ENCODE results near the gene ZFR. TPM values are rescaled to one million over a fixed set of nuclear protein-coding genes. Genes with fewer than 3 reads are reported as not detected.

The ZFR gene
- total RNA-seq, 1 donor from 2014 or later: 80.8 TPM

DNA sequence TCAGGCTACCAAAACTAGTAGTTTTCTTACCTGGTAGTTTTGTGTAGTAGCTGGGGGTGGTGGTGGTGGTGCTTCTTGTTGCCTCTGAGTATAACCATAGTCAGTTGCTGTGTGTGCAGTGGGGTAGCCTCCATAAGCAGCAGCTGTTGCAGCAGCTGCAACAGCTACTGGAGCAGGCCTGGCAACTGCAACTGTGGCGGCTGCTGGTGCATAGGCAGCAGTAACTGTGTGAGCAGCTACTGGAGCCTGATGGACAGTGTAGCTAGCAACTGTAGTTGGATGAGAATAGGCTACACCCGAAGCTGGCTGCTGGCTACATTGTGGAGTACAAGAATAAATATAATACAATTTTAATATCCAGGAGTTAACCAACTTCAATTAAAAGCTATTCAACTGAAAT, 24.7 kb downstream of the ZFR start:
- DNase-seq (ENCODE audit: extremely low spot score in 2 of 2): no peak
- Histone ChIP-seq H3K36me3 (peaks cover 0 to 28% of the 10 kb centered on the region in 2 donors), H3K27me3 (no peaks in the 10 kb centered on the region), H3K4me3 (no peak overlapping the region), H3K9me3 (no peaks in the 10 kb centered on the region), H3K27ac (no peak overlapping the region), H3K4me1 (peaks cover 42% of the 10 kb centered on the region)
- intact Hi-C loops (cut with DNase I): no loop called here
- TF ChIP-seq POLR2A (IDR thresholded peaks at IDR 0.05) (no peak), POLR2AphosphoS5 (IDR thresholded peaks at IDR 0.05; ENCODE audit: insufficient read depth in 1 of 2, low read depth in 1 of 2) (no peak)
- TF ChIP-seq, protein P1, sequence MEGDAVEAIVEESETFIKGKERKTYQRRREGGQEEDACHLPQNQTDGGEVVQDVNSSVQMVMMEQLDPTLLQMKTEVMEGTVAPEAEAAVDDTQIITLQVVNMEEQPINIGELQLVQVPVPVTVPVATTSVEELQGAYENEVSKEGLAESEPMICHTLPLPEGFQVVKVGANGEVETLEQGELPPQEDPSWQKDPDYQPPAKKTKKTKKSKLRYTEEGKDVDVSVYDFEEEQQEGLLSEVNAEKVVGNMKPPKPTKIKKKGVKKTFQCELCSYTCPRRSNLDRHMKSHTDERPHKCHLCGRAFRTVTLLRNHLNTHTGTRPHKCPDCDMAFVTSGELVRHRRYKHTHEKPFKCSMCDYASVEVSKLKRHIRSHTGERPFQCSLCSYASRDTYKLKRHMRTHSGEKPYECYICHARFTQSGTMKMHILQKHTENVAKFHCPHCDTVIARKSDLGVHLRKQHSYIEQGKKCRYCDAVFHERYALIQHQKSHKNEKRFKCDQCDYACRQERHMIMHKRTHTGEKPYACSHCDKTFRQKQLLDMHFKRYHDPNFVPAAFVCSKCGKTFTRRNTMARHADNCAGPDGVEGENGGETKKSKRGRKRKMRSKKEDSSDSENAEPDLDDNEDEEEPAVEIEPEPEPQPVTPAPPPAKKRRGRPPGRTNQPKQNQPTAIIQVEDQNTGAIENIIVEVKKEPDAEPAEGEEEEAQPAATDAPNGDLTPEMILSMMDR (IDR thresholded peaks at IDR 0.05): no peak

DNA sequence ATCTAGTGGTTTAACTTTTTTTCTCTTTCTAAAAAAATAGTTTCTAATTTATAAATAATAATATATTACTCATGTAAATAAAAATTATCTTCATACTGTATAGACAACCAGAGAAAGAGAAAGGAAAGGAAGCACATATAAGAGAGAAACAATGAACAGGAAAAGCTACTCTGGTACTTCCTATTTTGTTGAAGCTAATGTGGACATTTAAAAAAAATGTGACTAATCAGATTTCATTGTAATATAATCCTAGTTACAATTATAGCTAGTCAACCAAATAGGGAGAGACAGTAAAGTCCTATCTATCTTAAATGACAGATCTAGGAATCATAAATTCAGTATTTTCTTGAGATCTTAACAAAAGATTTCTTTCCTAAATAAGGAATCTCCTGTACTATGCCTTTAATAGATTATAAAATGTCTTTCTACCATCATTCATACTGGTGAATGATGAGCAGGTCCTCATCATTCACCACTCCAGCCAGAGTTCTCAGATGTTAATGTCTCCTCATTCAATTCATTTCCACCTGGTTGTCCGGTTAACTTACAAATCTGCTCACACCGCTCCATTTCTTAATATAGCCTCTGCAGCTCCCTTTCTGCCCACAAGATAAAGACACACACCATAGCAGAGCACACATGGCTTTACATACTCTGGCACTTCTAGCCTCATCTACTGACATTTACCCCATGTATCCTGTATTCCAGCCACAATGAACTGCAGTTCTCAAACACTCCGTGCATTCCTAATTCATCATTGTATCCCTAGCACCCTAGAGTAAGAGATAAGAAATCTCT, 30.9 kb downstream of the ZFR start:
- Histone ChIP-seq H3K27ac (no peak overlapping the region), H3K36me3 (peaks cover 0 to 42% of the 10 kb centered on the region in 2 donors), H3K9me3 (no peaks in the 10 kb centered on the region), H3K4me1 (no peaks in the 10 kb centered on the region), H3K4me3 (no peak overlapping the region), H3K27me3 (no peaks in the 10 kb centered on the region)
- TF ChIP-seq, protein P1 (IDR thresholded peaks at IDR 0.05): no peak
- no peak for TF ChIP-seq POLR2A (IDR thresholded peaks at IDR 0.05)
- intact Hi-C loops (cut with DNase I): no loop called here
- DNase-seq (ENCODE audit: extremely low spot score in 2 of 2): no peak

DNA sequence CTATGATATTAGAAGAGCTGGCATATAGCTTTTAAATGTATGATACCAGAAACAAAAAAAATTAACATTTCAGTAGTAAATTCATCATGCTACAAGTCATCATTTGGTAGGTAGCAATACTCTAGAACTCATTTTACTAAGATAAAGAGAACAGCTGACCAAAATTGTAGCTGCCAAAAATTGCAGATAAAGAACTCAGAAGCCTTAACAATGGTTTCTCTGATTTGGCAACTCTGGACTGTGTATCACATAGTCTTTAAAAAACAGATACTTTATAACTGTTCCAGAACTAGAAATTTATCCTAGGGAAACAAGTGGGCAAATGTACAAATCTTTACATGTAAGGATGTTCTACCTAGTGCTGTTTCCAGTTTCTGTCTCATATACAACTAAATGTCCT, 33.9 kb downstream of the ZFR start:
- Histone ChIP-seq H3K27me3 (no peaks in the 10 kb centered on the region), H3K4me3 (no peak overlapping the region), H3K4me1 (no peaks in the 10 kb centered on the region), H3K36me3 (peaks cover 0 to 31% of the 10 kb centered on the region in 2 donors), H3K27ac (no peak overlapping the region), H3K9me3 (no peaks in the 10 kb centered on the region)
- TF ChIP-seq POLR2AphosphoS5 (IDR thresholded peaks at IDR 0.05; ENCODE audit: insufficient read depth in 1 of 2, low read depth in 1 of 2) (no peak), POLR2A (IDR thresholded peaks at IDR 0.05) (no peak)
- TF ChIP-seq, protein P1 (IDR thresholded peaks at IDR 0.05): no peak
- intact Hi-C loops (cut with DNase I): no loop called here
- DNase-seq (ENCODE audit: extremely low spot score in 2 of 2): no peak

DNA sequence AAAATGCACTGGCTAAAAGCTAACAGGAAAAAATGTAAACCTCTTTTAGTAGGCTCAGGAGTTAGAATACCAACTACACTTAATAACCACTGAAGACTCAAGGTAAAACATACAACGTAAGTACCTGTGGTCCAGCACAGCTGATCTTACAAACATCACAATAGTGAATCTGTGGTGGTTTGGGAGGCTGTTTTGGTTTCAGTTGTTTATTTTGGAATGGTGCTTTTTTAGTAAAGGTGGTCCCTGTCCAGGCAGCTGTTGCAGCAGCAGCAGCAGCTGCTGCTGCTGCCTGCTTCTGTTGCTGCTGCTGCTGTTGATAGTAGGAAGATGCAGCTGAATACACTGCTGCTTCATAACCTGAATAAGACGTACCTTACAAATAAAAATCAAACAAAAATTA, 37.9 kb downstream of the ZFR start:
- no peak for DNase-seq (ENCODE audit: extremely low spot score in 2 of 2)
- TF ChIP-seq POLR2AphosphoS5 (IDR thresholded peaks at IDR 0.05; ENCODE audit: insufficient read depth in 1 of 2, low read depth in 1 of 2): no peak
- TF ChIP-seq, protein P1 (IDR thresholded peaks at IDR 0.05): no peak
- no peak for TF ChIP-seq POLR2A (IDR thresholded peaks at IDR 0.05)
- H3K36me3 ChIP-seq: peaks cover 0 to 43% of the 10 kb centered on the region in 2 donors

DNA sequence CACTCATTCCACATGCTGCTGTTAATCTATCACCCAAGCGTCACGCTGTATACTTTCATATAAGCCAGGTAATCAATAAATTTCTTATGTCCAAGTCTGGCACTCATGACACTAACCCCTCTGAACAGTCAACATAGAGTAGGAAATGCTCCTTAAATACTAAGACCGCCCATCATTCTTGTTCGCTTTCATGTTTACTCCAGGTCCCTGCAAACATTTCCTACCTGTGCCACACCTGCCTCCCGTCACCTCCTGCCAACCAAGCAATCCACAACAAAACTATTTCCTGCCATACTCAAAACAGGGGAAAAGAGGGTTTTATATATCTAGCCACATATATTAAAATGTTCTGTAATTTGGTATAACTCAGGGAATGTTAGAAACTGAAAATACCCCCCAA, 39.0 kb downstream of the ZFR start:
- TF ChIP-seq, protein P1 (IDR thresholded peaks at IDR 0.05): no peak
- TF ChIP-seq POLR2A (IDR thresholded peaks at IDR 0.05): no peak
- no peak for TF ChIP-seq POLR2AphosphoS5 (IDR thresholded peaks at IDR 0.05; ENCODE audit: insufficient read depth in 1 of 2, low read depth in 1 of 2)
- Histone ChIP-seq H3K4me3 (no peak overlapping the region), H3K4me1 (no peaks in the 10 kb centered on the region), H3K27me3 (no peaks in the 10 kb centered on the region), H3K9me3 (no peaks in the 10 kb centered on the region), H3K27ac (no peak overlapping the region), H3K36me3 (peaks cover 0 to 54% of the 10 kb centered on the region in 2 donors)
- intact Hi-C loops (cut with DNase I): no loop called here
- DNase-seq (ENCODE audit: extremely low spot score in 2 of 2): no peak

More for the DNA sequence above, 37.9 kb downstream of the ZFR start:
- no peaks in the 10 kb centered on the region for H3K9me3 ChIP-seq
- intact Hi-C loops (cut with DNase I): no loop called here
- no peak overlapping the region for H3K27ac ChIP-seq
- H3K4me3 ChIP-seq: no peak overlapping the region
- H3K4me1 ChIP-seq: no peaks in the 10 kb centered on the region
- H3K27me3 ChIP-seq: no peaks in the 10 kb centered on the region
